Measurements from ENCODE around the gene CELA2A.

The CELA2A gene

DNA sequence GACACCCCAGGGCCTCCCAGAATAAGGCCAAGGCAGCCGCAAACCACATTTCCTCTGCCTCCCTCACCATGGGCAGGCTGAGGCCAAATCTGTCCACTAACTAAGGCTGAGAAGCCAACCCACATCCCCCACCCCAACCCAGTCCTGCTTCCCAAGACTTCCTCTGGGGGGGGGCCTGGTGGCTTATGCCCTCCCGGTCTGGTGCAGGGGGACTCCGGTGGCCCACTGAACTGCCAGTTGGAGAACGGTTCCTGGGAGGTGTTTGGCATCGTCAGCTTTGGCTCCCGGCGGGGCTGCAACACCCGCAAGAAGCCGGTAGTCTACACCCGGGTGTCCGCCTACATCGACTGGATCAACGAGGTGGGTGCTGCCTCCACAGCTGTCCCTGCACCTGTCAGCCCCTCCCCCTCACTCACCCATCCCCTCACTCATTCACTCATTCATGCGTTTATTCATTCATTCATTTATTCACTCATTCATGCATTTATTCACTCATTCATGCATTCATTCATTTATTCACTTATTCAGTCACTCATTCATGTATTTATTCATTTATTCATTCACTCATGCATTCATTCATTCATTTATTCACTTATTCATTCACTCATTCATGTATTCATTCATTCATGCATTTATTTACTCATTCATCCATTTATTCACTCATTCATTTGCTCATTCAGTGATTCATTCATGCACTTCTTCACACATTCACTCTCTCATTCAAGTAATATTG is 11.0 kb upstream of the CELA2A start:
- TF ChIP-seq ZC3H10 (CRISPR knock-in tag; IDR thresholded peaks at IDR 0.05), result no peak
- TF ChIP-seq CSDC2 (CRISPR knock-in tag; IDR thresholded peaks at IDR 0.05), result no peak
- no peak for TF ChIP-seq ZNF70 (CRISPR knock-in tag; IDR thresholded peaks at IDR 0.05)
- no peak for TF ChIP-seq GLIS3 (CRISPR knock-in tag; IDR thresholded peaks at IDR 0.05)
- no peak for TF ChIP-seq TCF4 (CRISPR knock-in tag; IDR thresholded peaks at IDR 0.05; ENCODE audit: borderline replicate concordance)
- no peak for TF ChIP-seq PATZ1 (CRISPR knock-in tag; IDR thresholded peaks at IDR 0.05; ENCODE audit: borderline replicate concordance)
- no peak for TF ChIP-seq TOX (CRISPR knock-in tag; IDR thresholded peaks at IDR 0.05; ENCODE audit: borderline replicate concordance)
- no peak for TF ChIP-seq SNAI2 (CRISPR knock-in tag; IDR thresholded peaks at IDR 0.05)
- TF ChIP-seq ESRRG (CRISPR knock-in tag; IDR thresholded peaks at IDR 0.05), result no peak
- TF ChIP-seq ZFP30 (CRISPR knock-in tag; IDR thresholded peaks at IDR 0.05), result no peak
- TF ChIP-seq TSHZ2 (CRISPR knock-in tag; IDR thresholded peaks at IDR 0.05), result no peak
- TF ChIP-seq, protein P1, sequence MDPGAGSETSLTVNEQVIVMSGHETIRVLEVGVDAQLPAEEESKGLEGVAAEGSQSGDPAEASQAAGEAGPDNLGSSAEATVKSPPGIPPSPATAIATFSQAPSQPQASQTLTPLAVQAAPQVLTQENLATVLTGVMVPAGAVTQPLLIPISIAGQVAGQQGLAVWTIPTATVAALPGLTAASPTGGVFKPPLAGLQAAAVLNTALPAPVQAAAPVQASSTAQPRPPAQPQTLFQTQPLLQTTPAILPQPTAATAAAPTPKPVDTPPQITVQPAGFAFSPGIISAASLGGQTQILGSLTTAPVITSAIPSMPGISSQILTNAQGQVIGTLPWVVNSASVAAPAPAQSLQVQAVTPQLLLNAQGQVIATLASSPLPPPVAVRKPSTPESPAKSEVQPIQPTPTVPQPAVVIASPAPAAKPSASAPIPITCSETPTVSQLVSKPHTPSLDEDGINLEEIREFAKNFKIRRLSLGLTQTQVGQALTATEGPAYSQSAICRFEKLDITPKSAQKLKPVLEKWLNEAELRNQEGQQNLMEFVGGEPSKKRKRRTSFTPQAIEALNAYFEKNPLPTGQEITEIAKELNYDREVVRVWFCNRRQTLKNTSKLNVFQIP (CRISPR knock-in tag; IDR thresholded peaks at IDR 0.05; ENCODE audit: borderline replicate concordance, low read depth), result no peak
- TF ChIP-seq BACH2 (CRISPR knock-in tag; IDR thresholded peaks at IDR 0.05; ENCODE audit: borderline replicate concordance), result no peak
- ATAC-seq, result no peak

GRCh38 chr1:15446212-15446611 is 10.3 kb upstream of the CELA2A start:
- TF ChIP-seq RARB (CRISPR knock-in tag; IDR thresholded peaks at IDR 0.05) (no peak), ARNTL (CRISPR knock-in tag; IDR thresholded peaks at IDR 0.05; ENCODE audit: borderline replicate concordance, low read depth) (no peak)
- ATAC-seq, result no peak

- ATAC-seq, result no peak
- no peak for TF ChIP-seq RARB (CRISPR knock-in tag; IDR thresholded peaks at IDR 0.05)
- TF ChIP-seq TCF4 (CRISPR knock-in tag; IDR thresholded peaks at IDR 0.05; ENCODE audit: borderline replicate concordance), result no peak
- TF ChIP-seq BACH2 (CRISPR knock-in tag; IDR thresholded peaks at IDR 0.05; ENCODE audit: borderline replicate concordance), result no peak
- no peak for TF ChIP-seq ZFP30 (CRISPR knock-in tag; IDR thresholded peaks at IDR 0.05)
- TF ChIP-seq ZNF565 (CRISPR knock-in tag; conservative IDR thresholded peaks at IDR 0.05; ENCODE audit: low read depth), result no peak
- TF ChIP-seq TSHZ2 (CRISPR knock-in tag; IDR thresholded peaks at IDR 0.05), result no peak
- TF ChIP-seq, protein P2, sequence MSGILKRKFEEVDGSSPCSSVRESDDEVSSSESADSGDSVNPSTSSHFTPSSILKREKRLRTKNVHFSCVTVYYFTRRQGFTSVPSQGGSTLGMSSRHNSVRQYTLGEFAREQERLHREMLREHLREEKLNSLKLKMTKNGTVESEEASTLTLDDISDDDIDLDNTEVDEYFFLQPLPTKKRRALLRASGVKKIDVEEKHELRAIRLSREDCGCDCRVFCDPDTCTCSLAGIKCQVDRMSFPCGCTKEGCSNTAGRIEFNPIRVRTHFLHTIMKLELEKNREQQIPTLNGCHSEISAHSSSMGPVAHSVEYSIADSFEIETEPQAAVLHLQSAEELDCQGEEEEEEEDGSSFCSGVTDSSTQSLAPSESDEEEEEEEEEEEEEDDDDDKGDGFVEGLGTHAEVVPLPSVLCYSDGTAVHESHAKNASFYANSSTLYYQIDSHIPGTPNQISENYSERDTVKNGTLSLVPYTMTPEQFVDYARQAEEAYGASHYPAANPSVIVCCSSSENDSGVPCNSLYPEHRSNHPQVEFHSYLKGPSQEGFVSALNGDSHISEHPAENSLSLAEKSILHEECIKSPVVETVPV (CRISPR knock-in tag; IDR thresholded peaks at IDR 0.05), result no peak
- no peak for TF ChIP-seq GLIS3 (CRISPR knock-in tag; IDR thresholded peaks at IDR 0.05)
- TF ChIP-seq ZFP3 (CRISPR knock-in tag; IDR thresholded peaks at IDR 0.05), result no peak
These were observed 7.6 kb upstream of the CELA2A start for GRCh38 chr1:15448877-15449462.
